Measurements from ENCODE around the gene GPR157.

GPR157 gene

GRCh38 chr1:9069326-9070100 lies 59.4 kb downstream of the GPR157 start, which contains the start of gene SLC2A5:
Gene SLC2A5 (minus strand): TSS chr1:9069635. CDS start chr1:9069536, 99 bp downstream.
- ChIA-PET POLR2A (ENCODE audit: low non-redundant PET) (no interaction called here), CTCF (interaction anchor here (0.5 to 0.6 kb wide), 2 partner anchors 112 to 624 kb away, joined by 3 read pairs; no protein-coding TSS in a partner anchor)
- DNase-seq (ENCODE audit: low spot score): no peak
- peak within 1 kb of the TSS; percentile 88 for H3K27ac ChIP-seq
- TF ChIP-seq CTCF (conservative IDR thresholded peaks at IDR 0.05; ENCODE audit: low read depth): no peak

GRCh38 chr1:9068981-9069325 lies 59.9 kb downstream of the GPR157 start:
- POLR2A ChIA-PET (ENCODE audit: low non-redundant PET): no interaction called here
- CTCF ChIA-PET: interaction anchor here (0.6 to 1.2 kb wide), 2 partner anchors 42 to 113 kb away, joined by 3 read pairs; no protein-coding TSS in a partner anchor
- DNase-seq (ENCODE audit: low spot score): no peak
- TF ChIP-seq CTCF (conservative IDR thresholded peaks at IDR 0.05; ENCODE audit: low read depth): no peak
- peak overlapping the region; percentile 88 for H3K27ac ChIP-seq

GRCh38 chr1:9066945-9067807 lies 61.7 kb downstream of the GPR157 start:
- TF ChIP-seq CTCF (conservative IDR thresholded peaks at IDR 0.05; ENCODE audit: low read depth): no peak
- CTCF ChIA-PET: interaction anchor here (0.7 kb wide), 1 partner anchor 43 kb away, joined by 4 read pairs; no protein-coding TSS in a partner anchor
- H3K27ac ChIP-seq: peak overlapping the region; percentile 40
- peak; percentile 55 for DNase-seq (ENCODE audit: low spot score)
- POLR2A ChIA-PET (ENCODE audit: low non-redundant PET): no interaction called here

GRCh38 chr1:9065213-9065751 lies 63.6 kb downstream of the GPR157 start:
- DNase-seq (ENCODE audit: low spot score): no peak
- TF ChIP-seq CTCF (conservative IDR thresholded peaks at IDR 0.05; ENCODE audit: low read depth): no peak
- POLR2A ChIA-PET (ENCODE audit: low non-redundant PET): no interaction called here
- H3K27ac ChIP-seq: no peak overlapping the region
- CTCF ChIA-PET: interaction anchor here (1.2 kb wide), 1 partner anchor 9 kb away, joined by 3 read pairs; no protein-coding TSS in a partner anchor

- no peak overlapping the region for H3K27ac ChIP-seq
- CTCF ChIA-PET: no interaction called here
- no peak for TF ChIP-seq CTCF (conservative IDR thresholded peaks at IDR 0.05; ENCODE audit: low read depth)
- DNase-seq (ENCODE audit: low spot score): no peak
- POLR2A ChIA-PET (ENCODE audit: low non-redundant PET): no interaction called here
These were observed 66.1 kb downstream of the GPR157 start for GRCh38 chr1:9062846-9063245.

GRCh38 chr1:9062021-9062471 lies 66.9 kb downstream of the GPR157 start:
- POLR2A ChIA-PET (ENCODE audit: low non-redundant PET): no interaction called here
- DNase-seq (ENCODE audit: low spot score): no peak

More at GRCh38 chr1:9062021-9062471, 66.9 kb downstream of the GPR157 start:
- CTCF ChIA-PET: interaction anchor here (0.7 kb wide), 1 partner anchor 531 kb away, joined by 3 read pairs; no protein-coding TSS in a partner anchor
- TF ChIP-seq CTCF (conservative IDR thresholded peaks at IDR 0.05; ENCODE audit: low read depth): no peak
- peak overlapping the region; percentile 71 for H3K27ac ChIP-seq
